Thoracic aorta (tissue), 2 donors: ENCODE results near the gene NR4A2. TPM values are rescaled to one million over a fixed set of nuclear protein-coding genes. Genes with fewer than 3 reads are reported as not detected.

Source experiments
- ATAC-seq: fragments of 150-250 bp; one replicate; pipeline ENCODE4 v1.8.0; 2017; ENCODE audit warnings: low read depth; ENCODE audit not compliant: insufficient number of reproducible peaks, low FRiP score
- DNase-seq: peaks from one replicate; pipeline ENCODE4 v3.0.0-alpha.2; 2020; ENCODE audit warnings: low spot score
- H3K27ac ChIP-seq, 2 donors: fragments of 200-600 bp; sonication (generic); 1 replicate in 1 of 2; 2 replicates in 1 of 2; pipeline ENCODE4 v1.5.1; 2016; ENCODE audit warnings: mild to moderate bottlenecking in 2 of 2, moderate library complexity in 2 of 2
- H3K27me3 ChIP-seq: fragments of 200-600 bp; sonication (generic); replicated peaks from 2 replicates; pipeline ENCODE4 v1.6.0; 2016; ENCODE audit warnings: mild to moderate bottlenecking; ENCODE audit not compliant: insufficient read depth
- H3K36me3 ChIP-seq: fragments of 200-600 bp; sonication (generic); one replicate; pipeline ENCODE4 v1.5.1; 2016
- H3K4me1 ChIP-seq, 2 donors: fragments of 200-600 bp; sonication (generic); 1 replicate in 1 of 2; 2 replicates in 1 of 2; pipeline versions ENCODE4 v1.5.1 to v1.6.0; 2016; ENCODE audit warnings: low read depth in 2 of 2, mild to moderate bottlenecking in 1 of 2; ENCODE audit not compliant: control insufficient read depth in 1 of 2
- H3K4me3 ChIP-seq: fragments of 200-600 bp; sonication (generic); 2 replicates; pipeline ENCODE4 v1.5.1; 2016; ENCODE audit warnings: mild to moderate bottlenecking
- H3K9me3 ChIP-seq: fragments of 200-600 bp; sonication (generic); 2 replicates; pipeline ENCODE4 v1.5.1; 2016
- total RNA-seq, 2 donors: library from RNA; depleted of rRNA; stranded (reverse); fragments of >200 nt; gene quantifications; one replicate each; pipeline versions ENCODE4 v1.1.0 to v1.2.3, GENCODE V29; 2016
- TF ChIP-seq, protein P1 (sequence below): fragments of 200-600 bp; sonication (generic); IDR thresholded peaks from one replicate; pipeline ENCODE4 v1.5.1; 2019; ENCODE audit warnings: antibody characterized with exemption

Gene NR4A2
- total RNA-seq, 2 donors from 2014 or later, result 4.4 to 11.5 TPM

DNA sequence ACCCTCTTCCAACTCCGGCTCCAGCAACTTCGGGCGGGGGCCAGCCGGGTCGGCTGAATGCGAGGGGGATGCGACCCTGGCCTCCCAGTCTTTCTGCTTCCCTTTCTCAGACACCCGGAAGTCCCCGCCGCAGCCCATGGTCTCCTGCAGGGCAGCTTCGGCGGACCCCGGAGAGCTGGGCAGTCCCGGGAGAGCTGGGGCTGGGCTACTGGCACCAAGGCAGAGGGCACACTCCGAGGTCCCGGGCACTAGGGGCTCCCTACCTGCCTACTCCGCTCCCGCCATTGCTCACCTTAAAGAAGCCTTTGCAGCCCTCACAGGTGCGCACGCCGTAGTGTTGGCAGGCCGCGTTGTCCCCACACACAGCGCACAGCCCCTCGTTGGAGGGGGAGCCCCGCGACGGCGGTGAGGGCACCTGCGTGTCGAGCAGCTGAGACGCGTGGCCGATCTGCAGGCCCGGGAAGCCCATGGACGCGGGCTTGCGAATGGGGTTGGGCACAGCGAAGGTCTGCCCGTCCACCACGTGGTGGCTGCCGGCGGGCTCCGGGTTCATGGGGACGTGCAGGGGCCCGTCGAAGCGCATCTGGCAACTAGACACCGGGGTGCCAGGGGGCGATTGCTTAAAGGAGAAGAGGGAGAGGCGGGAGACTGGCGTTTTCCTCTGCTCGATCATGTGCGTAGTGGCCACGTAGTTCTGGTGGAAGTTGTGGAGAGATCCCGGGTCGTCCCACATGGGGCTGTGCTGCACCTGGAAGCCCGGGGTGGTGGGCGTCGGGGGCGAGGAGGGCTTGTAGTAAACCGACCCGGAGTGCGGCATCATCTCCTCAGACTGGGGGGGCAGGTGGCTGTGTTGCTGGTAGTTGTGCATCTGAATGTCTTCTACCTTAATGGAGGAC, 3.2 kb downstream of the NR4A2 start:
- Histone ChIP-seq H3K4me3 (peak overlapping the region; percentile 42), H3K9me3 (no peaks in the 10 kb centered on the region), H3K4me1 (peaks cover 0 to 6% of the 10 kb centered on the region in 2 donors), H3K36me3 (no peaks in the 10 kb centered on the region), H3K27ac (no peak overlapping the region), H3K27me3 (no peaks in the 10 kb centered on the region)
- no peak for DNase-seq
- TF ChIP-seq, protein P1, sequence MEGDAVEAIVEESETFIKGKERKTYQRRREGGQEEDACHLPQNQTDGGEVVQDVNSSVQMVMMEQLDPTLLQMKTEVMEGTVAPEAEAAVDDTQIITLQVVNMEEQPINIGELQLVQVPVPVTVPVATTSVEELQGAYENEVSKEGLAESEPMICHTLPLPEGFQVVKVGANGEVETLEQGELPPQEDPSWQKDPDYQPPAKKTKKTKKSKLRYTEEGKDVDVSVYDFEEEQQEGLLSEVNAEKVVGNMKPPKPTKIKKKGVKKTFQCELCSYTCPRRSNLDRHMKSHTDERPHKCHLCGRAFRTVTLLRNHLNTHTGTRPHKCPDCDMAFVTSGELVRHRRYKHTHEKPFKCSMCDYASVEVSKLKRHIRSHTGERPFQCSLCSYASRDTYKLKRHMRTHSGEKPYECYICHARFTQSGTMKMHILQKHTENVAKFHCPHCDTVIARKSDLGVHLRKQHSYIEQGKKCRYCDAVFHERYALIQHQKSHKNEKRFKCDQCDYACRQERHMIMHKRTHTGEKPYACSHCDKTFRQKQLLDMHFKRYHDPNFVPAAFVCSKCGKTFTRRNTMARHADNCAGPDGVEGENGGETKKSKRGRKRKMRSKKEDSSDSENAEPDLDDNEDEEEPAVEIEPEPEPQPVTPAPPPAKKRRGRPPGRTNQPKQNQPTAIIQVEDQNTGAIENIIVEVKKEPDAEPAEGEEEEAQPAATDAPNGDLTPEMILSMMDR, result no peak
- ATAC-seq, result no peak

DNA sequence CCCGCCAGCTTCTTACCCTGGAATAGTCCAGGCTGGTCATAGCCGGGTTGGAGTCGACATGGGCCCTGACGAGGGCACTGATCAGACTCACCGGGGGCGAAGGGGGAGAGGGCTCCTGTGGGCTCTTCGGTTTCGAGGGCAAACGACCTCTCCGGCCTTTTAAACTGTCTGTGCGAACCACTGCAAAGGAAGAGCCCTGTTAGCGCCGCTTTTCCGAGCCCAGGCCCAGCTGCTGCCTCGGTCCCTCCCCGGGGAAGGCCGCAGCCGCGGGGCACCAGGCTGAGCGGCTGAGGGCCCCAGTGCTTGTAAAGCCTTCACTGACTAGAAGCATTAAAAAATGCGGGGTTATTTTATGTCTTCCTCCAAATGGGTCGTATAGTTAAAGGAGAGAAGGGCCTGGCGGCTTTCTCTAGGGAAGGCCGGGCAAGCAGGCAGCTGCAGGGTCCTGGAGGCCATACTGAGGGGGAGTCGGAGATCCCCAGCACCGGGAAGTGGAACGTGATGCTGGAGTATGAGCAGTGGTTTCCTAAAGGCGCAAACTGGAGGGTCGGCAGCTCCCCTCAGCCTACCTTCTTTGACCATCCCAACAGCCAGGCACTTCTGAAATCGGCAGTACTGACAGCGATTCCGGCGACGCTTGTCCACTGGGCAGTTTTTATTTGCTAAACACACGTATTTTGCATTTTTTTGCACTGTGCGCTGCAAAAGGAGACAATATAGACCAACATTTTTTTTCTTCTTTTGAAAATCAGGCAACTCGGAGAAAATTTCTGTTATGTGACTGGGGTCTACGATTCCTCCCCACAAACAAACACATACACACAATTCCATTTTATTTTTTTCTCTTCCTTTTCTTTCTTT, 4.5 kb downstream of the NR4A2 start:
- Histone ChIP-seq H3K27ac (no peak overlapping the region), H3K36me3 (no peaks in the 10 kb centered on the region), H3K4me3 (no peak overlapping the region), H3K27me3 (no peaks in the 10 kb centered on the region), H3K9me3 (no peaks in the 10 kb centered on the region), H3K4me1 (peaks cover 0 to 6% of the 10 kb centered on the region in 2 donors)
- TF ChIP-seq, protein P1, result no peak
- DNase-seq, result no peak
- ATAC-seq, result no peak

DNA sequence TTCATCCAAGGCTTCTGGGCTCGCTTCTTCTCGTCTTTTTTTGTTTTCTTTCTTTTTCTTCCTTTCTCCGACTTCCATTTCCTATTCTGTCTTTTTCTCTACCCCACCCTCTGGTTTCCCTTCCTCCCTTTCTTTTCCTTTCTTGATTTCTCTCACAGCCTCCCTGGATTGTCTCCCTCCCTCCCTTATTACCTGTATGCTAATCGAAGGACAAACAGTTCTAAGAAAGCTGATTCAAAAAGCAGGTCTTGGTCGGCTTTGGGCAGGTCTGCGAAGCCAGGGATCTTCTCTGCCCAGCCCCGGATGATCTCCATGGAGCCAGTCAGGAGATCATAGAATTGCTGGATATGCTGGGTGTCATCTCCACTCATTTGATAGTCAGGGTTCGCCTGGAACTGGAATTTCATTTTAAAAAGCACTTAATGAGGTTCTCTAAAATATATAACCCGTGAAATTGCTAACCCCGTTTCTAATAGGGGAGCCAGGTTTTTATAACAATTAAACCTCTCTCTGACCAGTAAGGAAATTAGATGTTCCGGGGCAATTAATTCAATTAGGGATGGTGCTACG, 5.9 kb downstream of the NR4A2 start:
- TF ChIP-seq, protein P1, result no peak
- DNase-seq (no peak), ATAC-seq (no peak)
- H3K36me3 ChIP-seq, result no peaks in the 10 kb centered on the region
- H3K4me3 ChIP-seq, result no peak overlapping the region
- no peaks in the 10 kb centered on the region for H3K27me3 ChIP-seq
- no peak overlapping the region for H3K27ac ChIP-seq
- H3K9me3 ChIP-seq, result no peaks in the 10 kb centered on the region
- peaks cover 0 to 13% of the 10 kb centered on the region in 2 donors for H3K4me1 ChIP-seq

DNA sequence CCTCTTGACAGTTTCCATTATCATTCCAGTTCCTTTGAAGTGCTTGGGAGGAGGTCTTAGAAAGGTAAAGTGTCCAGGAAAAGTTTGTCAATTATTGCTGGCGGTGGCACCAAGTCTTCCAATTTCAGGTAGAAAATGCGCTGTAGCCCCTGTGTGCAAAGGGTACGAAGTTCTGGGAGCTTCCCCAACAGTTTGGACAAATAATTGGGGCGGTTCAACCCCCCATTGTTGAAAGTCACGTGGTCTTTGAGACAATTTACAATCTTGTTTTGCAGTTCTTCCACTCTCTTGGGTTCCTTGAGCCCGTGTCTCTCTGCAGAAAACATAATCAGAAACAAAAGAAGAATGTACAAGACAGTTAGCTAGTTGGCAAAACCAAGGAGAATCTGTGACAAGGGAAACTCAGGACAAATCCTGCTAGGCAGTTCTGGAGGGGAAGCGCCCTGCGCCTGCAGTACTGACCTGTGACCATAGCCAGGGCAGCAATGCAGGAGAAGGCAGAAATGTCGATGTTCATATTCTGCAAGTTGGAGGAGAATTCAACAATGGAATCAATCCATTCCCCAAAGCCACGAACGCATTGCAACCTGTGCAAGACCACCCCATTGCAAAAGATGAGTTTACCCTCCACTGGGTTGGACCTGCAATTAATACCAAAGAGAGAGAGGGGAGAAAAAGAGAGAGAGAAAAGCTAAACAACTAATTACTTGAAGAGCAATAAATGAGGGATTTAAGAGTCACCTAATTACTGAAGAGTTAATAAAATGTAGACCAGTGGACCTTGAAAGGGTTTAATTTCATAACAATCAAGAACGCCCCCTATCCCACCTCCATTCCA, 6.6 kb downstream of the NR4A2 start:
- Histone ChIP-seq H3K4me1 (peaks cover 0 to 16% of the 10 kb centered on the region in 2 donors), H3K27me3 (no peaks in the 10 kb centered on the region), H3K9me3 (no peaks in the 10 kb centered on the region), H3K4me3 (no peak overlapping the region), H3K36me3 (no peaks in the 10 kb centered on the region), H3K27ac (no peak overlapping the region)
- ATAC-seq, result no peak
- no peak for DNase-seq
- TF ChIP-seq, protein P1, result no peak
